RWPE1 (cell line): ENCODE data around the gene MEGF6.

Source experiments
- CTCF ChIA-PET: fragments of 350-600 bp; sonication (Branson Sonifier 250); formaldehyde crosslinking; extraction: SDS; loops from one replicate; lab custom pipeline; 2021; lab: Yijun Ruan, JAX
- POLR2A ChIA-PET: fragments of 400-600 bp; formaldehyde crosslinking; extraction: SDS; loops from one replicate; lab custom pipeline; 2020; ENCODE audit warnings: antibody characterized with exemption; ENCODE audit not compliant: low non-redundant PET; lab: Yijun Ruan, JAX
- DNase-seq: peaks from one replicate; pipeline ENCODE4 v3.0.0; 2012; ENCODE audit warnings: low spot score
- H3K27ac ChIP-seq: fragments of 450-650 bp; 2 replicates; pipeline ENCODE4 v1.5.1; 2017
- TF ChIP-seq, protein P1 (sequence below): fragments of 450-650 bp; conservative IDR thresholded peaks from 2 replicates; pipeline ENCODE4 v1.5.1; 2017; ENCODE audit warnings: low read depth, mild to moderate bottlenecking

Gene MEGF6

DNA sequence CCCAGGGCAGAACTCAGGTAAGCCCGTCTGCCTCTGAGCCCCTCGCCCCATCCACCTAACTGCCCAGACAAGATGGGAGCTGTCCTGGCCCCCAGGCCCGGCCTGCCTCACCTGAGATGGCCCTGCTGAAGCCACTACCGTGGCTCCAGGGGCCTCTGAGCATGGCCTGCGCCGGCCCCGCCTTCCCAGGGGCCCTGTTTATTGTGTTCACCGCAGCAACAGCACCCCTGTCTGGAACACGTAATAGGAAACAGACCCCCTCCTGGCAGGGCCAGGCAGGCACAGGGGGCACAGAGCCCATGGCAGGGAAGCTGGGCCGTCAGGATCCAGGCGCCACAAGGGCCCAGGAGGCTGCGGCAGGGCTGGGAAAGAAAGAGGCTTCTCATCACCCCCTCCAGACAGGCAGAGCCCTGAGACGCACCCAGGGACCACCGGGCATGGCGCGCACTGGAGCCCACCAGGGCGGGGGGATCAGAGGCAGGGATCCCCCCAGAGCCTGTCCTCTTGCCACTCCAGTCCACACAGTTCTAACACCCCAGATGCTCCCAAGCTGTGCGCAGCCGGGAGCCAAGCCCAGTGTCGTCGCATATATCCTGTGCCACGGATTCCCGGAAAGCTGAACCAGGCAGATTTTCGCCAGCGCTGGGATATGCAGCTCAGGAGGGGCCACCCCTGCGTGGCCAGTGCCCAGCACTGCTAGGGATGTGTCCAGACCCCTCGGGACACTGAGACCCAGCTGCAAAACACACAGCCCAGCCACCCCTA is 94.2 kb downstream of the MEGF6 start:
- H3K27ac ChIP-seq = peak overlapping the region; percentile 74
- ChIA-PET CTCF (interaction anchor here (0.6 kb wide), 1 partner anchor 13 kb away, joined by 3 read pairs; no protein-coding TSS in a partner anchor), POLR2A (no interaction called here)
- no peak for DNase-seq
- TF ChIP-seq, protein P1, sequence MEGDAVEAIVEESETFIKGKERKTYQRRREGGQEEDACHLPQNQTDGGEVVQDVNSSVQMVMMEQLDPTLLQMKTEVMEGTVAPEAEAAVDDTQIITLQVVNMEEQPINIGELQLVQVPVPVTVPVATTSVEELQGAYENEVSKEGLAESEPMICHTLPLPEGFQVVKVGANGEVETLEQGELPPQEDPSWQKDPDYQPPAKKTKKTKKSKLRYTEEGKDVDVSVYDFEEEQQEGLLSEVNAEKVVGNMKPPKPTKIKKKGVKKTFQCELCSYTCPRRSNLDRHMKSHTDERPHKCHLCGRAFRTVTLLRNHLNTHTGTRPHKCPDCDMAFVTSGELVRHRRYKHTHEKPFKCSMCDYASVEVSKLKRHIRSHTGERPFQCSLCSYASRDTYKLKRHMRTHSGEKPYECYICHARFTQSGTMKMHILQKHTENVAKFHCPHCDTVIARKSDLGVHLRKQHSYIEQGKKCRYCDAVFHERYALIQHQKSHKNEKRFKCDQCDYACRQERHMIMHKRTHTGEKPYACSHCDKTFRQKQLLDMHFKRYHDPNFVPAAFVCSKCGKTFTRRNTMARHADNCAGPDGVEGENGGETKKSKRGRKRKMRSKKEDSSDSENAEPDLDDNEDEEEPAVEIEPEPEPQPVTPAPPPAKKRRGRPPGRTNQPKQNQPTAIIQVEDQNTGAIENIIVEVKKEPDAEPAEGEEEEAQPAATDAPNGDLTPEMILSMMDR = no peak

DNA sequence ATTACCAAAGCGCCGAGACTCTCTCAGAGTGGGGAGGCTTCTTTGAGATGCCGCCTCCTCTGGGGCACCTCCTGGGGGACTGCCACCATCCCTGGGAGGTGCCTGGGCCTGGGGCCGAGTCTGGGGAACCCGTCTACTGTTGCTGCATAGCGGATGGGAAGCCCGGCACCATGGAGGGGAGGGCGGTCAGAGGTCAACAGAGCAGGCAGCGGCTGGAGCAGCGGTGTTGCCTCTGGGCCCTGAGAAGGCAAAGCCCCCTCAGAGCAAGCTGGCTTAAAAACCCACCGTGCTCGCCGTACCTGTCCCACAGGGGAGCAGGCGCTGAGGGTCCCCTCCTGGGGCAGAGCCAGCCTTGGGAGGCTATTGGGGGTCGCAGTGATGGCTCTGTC is 94.8 kb downstream of the MEGF6 start:
- DNase-seq = no peak
- CTCF ChIA-PET = interaction anchor here (0.6 kb wide), 2 partner anchors 13 to 49 kb away, joined by 3 to 4 read pairs; no protein-coding TSS in a partner anchor
- POLR2A ChIA-PET = no interaction called here
- TF ChIP-seq, protein P1 = no peak
- peak overlapping the region; percentile 74 for H3K27ac ChIP-seq

DNA sequence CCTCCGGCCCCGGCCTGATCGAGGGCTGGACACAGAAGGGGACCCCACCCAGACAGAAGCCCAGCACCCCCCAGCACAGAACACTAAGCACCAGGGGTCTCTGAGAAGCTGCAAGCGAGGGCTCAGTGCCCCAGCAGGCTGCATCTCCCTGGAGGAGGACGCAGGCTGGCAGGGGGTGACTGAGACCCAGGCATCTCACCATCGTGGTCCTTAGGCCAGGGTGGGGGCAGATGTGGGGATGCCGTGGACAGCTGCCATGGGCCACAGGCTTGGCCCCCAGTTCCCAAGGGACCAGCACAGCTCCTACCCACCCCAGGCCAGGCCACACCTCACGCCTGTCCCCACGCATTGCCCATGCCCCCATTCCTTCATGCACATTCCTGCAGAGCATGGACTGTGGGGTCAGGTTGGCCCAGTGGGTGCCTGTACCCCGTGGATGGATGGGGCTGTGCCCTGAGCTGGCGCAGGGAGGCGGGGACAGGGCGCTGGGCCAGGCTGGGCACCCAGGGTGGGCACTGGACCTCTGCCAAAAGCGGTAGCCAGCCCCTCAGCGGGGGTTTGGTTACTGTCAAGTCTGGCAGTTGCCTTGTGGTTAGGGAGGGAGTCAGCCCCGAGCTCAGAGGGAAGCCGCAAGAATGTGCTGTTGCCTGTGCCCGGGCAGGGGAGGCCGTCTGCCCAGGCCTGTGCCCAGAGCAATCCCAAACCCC is 95.4 kb downstream of the MEGF6 start:
- CTCF ChIA-PET = interaction anchor here (0.6 kb wide), 1 partner anchor 49 kb away, joined by 4 read pairs; no protein-coding TSS in a partner anchor
- POLR2A ChIA-PET = no interaction called here
- TF ChIP-seq, protein P1 = no peak
- peak overlapping the region; percentile 74 for H3K27ac ChIP-seq
- DNase-seq = no peak

DNA sequence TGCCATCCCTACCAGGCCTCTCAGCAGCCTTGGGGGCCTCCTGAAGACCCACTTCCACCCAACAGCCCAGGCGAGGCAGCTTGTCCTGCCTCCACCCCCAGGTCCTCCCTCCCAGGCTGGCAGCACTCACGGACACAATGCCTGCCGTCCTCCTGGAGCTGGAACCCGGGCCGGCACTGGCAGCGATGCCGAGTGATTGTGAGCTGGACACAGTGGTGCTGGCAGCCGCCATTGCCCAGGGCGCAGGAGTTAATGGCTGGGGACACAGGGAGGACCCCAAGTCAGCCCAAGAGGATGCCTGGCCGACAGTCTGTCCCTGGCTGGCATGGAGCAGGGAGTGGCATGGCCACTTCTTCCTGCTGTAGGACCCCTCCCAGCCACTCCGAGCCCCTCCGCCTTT is 96.0 kb downstream of the MEGF6 start:
- TF ChIP-seq, protein P1 = no peak
- POLR2A ChIA-PET = no interaction called here
- CTCF ChIA-PET = no interaction called here
- no peak for DNase-seq
- peak overlapping the region; percentile 74; the same call in 1 of the 2 replicates for H3K27ac ChIP-seq

DNA sequence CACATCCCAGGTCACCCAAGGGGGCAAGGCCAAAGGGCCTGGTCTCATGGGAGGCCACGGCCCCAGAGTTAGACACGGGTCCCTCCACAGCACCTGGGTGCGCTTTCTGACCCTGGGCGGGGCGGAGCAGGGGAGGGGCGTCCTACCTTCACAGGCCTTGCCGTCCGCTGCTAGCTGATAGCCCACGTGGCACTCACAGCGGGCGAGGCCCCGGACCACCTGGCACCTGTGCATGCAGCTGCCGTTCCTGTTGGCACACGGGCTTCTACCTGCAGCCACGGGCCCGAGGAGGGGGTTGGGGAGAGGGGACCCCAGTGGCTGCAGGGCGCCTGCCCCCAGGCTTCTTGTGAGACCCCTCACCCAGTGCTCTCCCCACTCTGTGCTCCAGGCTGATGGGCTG is 96.9 kb downstream of the MEGF6 start:
- ChIA-PET POLR2A (no interaction called here), CTCF (no interaction called here)
- TF ChIP-seq, protein P1 = no peak
- DNase-seq = no peak
- H3K27ac ChIP-seq = 0 out of 2 replicates have a peak overlapping the region, but pooled peaks have one; percentile 6

DNA sequence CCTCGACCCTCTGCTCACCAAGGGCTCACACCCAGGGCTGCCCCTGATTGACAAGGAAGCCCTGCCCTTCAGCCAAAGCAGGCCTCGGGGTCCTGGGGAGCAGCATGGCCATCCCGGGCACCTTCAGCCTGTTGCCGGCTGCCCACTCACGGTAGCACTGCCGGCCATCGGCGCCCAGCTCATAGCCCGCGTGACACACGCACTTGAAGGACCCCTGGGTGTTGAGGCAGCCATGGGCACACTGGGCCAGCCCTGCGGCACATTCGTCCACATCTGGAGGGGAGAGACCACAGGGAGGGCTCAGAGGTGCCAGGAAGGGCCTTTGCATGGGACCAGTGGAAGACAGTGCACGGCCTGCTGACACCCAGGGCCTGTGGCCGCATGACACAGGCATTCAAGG is 99.5 kb downstream of the MEGF6 start:
- no peak for DNase-seq
- peak overlapping the region; percentile 2; the same call in 1 of the 2 replicates for H3K27ac ChIP-seq
- ChIA-PET CTCF (no interaction called here), POLR2A (no interaction called here)
- TF ChIP-seq, protein P1 = no peak
